GM19397 (cell line): ENCODE results near the gene SLC33A1.
"Not testable (repeated sequence)": the region's sequence is repeated elsewhere in the genome, so short reads cannot be mapped to it uniquely, and the experiment has no call there.

Experiments
- ATAC-seq: cut with Tn5 transposase; IDR thresholded peaks from one replicate; pipeline ENCODE4 v1.9.1; 2021; ENCODE audit warnings: mild to moderate bottlenecking, moderate library complexity; ENCODE audit not compliant: unreplicated experiment

The SLC33A1 gene

DNA sequence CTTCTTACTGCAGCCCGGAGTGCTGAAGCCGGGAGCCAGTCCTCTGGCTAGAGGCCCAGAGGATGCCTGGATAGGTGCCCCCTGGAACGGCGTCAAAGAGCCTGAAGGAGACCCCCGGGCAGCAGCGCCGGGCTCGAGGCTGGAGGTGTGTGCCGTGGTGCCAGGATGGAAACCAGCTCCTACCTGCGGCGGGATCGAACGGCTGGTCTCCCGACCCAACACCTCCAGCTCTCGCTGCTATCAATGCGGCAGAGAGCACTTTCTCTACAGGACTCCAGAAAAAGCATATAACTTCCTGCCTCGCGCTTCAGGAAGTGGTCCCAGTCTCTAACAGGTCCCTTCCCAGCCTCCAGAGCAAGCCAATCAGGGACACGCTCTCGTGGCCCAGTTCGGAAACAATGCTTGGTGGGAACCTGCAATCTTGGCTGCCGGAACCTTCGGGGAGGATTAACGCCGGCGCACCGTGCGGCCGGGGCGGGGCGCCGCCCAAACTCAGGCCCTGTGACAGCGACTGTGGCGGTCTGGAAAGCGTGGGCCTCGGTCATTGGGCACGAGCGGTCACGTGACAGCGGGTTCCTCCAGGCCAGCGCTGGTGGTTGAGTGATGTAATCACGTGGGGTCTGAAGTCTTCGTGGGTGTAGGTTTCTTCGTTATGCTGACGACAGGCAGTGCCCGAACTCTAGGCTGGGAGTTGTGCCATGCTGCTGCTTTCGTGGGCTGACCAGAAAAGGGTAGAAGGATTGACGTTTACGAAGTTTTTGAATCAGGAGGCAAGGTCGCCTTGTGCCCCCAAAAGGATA, at the start of gene SLC33A1:
Gene SLC33A1, minus strand, starts transcription at position 287 of the 800 bp plus-strand sequence. CDS start 430 bp downstream, outside the sequence.
- ATAC-seq, result peak; percentile 94

DNA sequence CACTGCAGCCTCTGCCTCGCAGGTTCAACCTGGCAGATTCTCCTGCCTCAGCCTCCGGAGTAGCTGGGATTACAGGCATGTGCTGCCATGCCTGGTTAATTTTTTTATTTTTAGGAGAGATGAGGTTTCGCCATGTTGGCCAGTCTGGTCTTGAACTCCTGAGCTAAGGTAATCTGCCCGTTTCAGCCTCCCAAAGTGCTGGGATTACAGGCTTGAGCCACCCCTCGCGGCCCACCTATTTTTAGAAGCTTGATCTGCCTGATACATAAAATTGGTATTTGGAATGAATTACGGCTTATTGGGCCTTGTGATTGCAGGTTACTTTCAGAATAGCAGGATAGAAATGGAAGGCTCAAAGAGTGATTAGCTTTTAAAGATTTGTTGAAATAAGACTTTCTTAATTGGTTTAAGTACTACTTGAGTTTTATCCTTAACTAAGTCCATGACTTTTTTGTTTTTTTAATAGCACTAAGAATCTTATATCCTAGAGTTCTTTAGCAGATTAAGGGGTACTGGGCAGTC, 41.2 kb upstream of the SLC33A1 start:
- ATAC-seq, result no peak

DNA sequence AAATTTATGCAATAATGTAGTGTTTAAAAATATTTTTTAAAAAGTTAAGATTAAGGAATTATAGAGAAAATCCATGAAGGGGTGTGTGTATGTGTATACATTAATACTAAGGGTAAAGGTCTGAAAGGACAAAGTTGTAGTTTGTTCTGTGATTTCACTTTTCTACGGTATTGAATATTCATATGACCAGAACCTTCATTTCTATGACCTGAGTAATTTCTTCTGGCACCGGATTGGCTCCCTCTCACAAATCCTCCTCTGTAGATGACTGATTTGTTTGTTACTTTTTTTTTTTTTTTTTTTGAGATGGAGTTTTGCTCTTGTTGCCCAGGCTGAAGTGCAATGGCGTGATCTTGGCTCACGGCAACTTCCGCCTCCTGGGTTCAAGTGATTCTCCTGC, 37.1 kb upstream of the SLC33A1 start:
- ATAC-seq, result no peak

DNA sequence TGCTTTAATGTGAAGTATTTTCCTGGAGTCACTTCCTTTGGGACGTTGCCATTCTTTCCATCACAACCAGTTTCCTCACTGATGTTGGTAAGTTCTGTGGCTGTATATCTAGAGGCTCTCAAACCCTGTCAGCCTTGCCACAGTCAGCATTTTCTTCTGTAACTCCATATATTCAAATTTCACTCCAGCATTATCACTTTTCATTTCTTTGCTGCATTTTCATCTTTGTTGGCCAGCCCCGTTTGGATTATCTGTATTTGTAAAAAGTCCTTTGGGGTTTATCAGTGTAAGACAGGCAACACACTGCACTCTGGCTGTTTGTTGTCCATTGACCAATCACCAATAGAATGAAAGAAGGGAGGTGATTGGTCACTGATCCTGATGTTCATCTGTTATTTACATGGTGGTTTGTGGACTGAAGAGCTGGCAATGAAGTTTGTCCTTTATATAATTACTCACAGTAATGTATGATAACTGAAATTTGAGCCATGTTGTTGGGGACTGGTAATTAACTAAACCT, 36.5 kb upstream of the SLC33A1 start:
- ATAC-seq, result no peak

DNA sequence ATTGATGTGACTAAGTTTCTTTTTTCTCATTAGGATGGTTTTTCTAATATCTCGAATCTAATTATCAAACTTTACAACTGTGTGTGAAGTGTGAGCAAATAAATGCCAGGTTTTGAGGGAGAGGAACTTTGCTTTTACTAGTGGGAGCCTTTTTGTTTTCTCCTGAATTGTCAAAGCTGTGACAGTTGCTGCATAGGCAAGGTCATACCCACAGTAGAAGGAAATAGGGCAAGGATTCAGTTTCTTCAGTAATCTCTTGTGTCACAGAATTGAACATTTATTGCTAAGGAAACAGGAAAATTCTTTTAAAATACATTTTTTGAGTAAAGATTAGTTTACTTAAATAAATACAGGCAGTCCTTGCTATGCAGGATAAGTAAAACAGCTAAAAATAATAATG, 35.7 kb upstream of the SLC33A1 start:
- ATAC-seq, result no peak

DNA sequence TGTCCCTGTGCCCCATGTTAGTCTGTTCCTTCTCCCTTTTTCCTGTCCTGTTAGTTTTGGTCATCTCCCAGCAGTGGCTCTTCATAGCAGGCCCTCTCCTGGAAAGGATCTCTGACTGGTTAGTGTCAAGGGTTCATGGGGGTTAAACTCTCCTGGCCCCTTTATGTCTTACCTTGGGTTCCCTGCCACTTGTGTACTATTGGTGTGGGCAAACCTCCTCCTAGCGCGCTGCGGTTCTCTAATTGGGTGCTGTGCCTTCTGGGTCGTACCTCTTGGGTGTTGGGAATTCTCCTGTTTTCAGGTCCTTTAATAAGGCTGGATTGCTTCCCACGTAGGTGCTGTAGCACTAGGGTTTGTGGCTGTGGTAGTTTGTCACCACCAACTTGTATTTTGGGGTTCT, 35.0 kb upstream of the SLC33A1 start:
- ATAC-seq, result no peak

DNA sequence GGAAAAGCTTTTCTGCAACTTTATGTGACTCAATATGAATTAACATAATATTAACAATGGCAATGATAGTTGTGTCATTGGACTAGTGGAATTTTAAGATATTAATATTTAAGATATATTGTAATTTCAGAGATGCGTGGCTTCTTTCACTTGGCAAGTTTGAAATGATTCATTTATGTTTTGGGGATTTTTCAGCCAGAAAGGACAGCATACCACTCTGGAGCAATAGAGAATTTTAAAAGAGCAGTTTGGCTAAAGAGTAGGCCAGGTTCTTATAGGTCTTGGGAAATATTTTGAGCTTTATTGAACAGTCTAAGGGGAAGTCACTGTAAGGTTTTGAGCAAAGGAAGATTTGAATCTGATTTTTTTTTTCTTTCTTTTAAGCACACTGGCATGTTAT, 32.7 kb upstream of the SLC33A1 start:
- ATAC-seq, result no peak

DNA sequence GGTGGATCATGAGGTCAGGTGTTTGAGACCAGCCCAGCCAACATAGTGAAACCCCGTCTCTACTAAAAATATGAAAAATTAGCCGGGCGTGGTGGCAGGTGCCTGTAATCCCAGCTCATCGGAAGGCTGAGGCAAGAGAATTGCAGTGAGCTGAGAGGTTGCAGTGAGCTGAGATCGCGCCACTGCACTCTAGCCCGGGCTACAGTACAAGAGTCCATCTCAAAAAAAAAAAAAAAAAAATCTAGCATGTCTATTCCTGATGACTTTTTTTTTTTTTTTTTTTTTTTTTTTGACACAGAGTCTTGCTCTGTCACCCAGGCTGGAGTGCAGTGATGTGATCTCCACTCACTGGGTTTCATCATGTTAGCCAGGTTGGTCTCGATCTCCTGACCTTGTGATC, 32.1 kb upstream of the SLC33A1 start:
- ATAC-seq, result not testable (repeated sequence)

DNA sequence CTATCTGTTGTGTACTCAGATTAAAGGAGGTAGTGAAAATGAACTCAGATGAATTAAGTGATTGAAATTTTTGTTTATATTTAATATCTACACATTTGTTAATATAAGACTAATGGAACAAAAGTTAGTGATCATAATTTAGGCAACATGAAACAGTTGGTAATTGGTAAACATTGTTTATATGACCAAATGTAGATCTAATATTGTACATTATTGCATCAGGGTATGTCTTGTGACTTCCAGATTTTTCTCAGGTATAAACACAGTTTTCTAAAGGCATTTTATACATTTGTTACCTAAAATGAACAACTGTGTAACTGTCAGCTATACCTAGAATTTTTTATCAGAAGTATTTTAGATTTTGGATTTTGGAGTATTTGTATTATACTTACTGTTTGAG, 31.1 kb upstream of the SLC33A1 start:
- ATAC-seq, result no peak

DNA sequence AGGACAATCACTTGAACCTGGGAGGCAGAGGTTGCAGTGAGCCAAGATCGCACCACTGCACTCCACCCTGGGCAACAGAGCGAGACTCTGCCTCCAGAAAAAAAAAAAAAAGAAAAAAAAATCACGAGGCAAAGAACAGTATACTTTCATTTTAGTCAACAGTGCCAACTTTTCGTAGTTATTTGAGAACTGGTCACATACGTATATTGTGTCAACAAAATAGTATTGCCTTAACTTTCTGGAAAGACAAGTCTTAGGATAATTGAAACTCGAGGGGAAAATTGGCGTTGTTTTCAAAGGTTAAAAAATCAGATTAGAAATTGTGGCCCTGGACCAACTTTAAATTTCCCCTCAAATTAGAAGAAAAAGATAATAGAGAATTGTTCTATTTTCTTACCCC, 30.1 kb upstream of the SLC33A1 start:
- no peak for ATAC-seq

DNA sequence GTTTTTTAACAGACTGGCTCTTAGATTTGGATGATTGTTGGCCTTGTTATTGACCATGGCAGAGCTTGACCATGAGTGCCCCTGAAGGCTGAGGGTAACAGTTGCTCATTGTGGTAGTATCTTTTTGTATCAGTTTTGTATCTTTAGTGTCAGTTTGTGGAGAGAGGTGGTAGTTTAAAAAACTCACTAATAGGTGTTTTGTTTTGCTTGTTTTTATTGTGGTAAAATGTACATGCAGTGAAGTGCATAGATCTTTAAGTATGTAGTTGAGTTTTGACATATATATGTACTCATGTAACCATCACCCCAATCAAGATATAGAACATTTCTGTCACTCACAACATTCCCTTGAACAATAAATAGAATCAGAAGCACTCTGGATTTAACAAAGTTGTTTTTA, 26.1 kb upstream of the SLC33A1 start:
- no peak for ATAC-seq

DNA sequence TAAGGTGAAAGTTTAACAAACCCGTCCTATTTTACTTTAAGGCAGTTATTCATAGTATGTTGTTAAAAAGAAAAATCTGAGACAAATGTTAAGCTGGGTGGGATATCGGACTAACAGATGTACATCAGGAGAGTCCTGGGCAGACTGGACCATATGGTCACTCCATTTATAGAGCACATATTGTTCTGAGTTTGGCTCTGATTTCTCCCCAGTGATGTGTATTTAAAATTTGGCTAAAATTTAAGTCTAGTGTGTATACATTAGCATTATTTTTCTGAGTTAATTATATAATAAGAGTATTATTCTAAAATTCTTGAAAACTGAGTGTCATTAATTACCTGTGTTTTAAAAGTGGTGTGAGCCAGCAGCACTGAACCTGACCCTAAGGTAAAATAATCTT, 22.3 kb upstream of the SLC33A1 start:
- ATAC-seq, result no peak

DNA sequence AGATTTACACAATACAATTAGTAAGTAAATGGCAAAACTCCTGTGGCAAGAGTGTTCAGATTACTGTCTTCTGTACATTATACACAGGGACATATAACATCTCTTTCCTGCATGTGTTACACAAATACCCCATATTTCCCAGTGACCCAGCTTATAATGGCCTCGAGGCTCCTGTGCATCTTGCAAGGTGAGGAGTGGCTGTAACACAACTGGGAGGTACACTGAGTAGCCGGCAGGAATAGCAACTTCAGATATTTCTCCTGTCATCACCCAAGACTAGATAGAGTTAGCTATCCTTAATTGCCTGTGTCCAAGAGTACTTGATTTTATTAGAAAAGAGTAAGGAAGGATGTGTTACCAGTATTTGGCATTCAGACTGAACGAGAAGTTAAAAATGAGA, 21.8 kb upstream of the SLC33A1 start:
- no peak for ATAC-seq

DNA sequence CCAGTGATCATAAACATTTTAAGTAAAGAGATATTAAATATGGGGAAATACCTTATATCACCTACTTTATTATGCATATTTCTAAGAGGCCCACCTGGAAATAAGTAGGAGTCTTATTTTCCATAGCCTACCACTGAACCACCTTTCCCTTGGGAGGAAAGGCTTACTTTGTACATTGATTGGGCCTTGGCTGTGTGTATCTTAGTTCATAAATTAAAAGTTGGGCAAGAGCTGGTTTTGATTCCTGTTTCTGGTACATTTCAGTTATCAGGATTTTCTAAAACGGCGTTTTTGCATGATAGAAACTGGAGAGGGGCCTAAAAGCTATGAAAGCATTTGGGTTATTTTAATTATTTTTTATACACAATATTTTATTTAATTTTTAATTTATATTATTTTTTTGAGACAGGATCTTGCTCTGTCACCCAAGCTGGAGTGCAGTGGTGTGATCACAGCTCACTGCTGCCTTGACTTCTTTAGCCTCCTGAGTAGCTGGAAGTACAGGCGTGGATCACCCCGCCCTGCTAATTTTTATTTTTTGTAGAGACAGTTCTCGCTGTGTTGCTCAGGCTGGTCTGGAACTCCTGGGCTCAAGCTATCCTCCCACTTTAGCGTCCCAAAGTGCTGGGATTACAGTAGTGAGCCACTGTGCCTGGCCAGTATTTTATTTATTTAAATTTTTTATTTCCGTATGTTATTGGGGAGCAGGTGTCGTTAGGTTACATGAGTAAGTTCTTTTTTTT, 18.8 kb upstream of the SLC33A1 start:
- no peak for ATAC-seq

DNA sequence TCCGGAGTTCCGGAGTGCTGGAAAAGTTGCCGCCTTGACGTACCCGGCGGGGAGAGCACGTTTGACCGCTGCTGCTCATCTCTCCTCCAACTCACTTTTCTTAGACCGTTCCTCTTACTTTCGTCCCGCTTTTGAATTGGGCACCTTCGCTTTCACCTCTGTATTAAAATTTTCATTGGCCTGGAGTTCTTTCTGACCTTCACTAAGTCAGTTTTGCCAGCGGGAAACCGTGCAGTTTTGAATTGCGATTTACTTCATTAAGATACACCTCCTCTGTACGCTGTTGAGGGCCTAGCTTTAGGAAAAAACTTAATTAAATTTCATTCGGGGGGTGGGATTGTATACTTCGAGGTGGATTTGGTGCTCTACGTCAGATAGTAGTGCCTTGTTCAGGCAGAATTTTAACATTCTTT, 17.5 kb upstream of the SLC33A1 start:
- peak; percentile 0 for ATAC-seq

DNA sequence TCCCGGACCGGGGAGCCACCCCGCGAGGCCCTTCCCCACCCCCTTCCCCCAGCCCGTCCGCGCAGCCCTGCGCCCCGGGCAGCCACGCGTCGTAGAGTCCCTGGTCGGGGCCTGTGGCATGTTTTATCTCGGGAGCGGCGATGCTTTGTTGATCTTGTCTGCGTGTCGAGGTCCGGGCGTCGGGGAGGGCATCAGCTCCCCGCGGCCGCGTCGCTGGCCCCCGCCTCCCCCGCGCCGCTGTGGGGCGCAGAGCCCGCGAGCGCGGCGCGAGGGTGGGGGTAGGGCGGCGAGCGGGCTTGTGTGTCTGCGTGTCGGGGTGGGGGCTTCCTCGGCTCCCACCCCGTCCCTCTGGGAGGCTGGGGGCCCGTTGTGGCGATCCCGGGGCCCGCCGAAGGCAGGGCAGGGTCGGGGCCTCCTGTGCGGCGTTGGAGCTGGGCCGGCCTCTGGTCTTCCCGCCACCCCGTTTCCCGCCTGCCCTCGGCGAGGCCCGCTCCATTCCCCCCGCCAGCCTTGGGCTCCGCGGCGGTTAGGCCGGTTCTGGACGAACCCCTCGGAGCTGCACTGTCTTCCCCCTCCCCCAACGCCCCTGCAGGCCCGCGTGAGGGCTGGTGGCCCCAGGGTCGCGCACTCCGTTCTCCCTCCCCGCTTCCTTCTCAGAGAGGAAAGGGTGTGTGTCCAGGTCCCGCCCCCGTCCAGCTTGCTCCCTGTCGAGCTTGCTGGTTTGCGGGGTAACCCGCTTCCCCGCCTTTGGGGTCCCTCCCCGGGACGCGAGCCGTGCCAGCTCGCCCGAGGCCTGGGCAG, 16.9 kb upstream of the SLC33A1 start:
- peak; percentile 30 for ATAC-seq

DNA sequence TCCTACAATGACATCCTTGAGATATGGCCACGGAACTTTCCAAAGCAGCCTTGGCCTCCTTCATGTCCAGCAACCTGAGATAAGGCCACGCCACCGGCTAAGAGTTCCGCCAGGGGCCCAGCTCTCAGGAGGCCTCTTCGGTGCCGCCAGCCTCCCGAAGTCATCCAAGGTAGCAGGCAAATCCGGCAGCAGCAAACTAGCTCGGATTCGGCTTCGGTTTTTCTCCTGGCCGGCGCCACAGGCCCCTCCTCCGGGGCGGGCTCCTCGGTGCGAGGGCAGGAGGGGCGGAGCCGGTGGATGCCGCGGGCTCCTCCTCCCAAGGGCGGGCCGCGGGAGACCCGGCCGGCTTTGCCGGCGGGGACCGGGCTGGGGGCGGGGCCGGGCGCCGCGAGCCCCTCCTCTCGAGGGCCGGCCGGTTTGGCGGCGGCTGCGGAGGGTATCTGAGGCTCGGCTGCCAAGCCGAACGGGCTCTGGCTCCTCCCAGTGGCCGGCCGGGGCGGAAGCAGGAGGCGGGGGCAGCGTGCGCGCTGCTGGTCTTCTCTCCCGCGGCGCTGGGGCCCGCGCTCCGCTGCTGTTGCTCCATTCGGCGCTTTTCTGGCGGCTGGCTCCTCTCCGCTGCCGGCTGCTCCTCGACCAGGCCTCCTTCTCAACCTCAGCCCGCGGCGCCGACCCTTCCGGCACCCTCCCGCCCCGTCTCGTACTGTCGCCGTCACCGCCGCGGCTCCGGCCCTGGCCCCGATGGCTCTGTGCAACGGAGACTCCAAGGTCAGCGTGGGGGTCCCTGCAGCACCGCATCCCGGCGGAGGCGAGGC, 16.1 kb upstream of the SLC33A1 start, which contains the start of gene GMPS:
Gene GMPS, plus strand, starts transcription at position 518 of the 812 bp plus-strand sequence. Its CDS starts 221 bp downstream, at position 739.
- peak; percentile 93 for ATAC-seq

DNA sequence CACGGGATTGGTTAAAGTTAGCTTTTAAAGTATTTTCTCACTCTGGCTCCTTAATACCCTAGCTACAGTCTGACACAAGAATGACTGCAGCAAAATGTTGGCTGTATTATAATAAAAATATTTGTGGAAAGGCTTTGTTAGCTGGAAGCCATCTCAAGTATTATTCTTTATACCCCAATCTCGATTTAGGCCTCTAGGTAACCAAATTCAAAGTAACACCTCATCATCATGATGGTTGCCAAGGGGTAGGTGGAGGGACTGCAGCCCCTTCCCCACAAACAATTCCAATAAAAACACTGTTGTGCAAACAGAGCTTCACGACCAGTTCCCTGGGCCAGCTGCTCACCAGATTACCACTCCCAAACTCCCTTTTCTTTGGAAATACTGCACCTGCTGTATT, 15.5 kb upstream of the SLC33A1 start:
- ATAC-seq, result no peak

DNA sequence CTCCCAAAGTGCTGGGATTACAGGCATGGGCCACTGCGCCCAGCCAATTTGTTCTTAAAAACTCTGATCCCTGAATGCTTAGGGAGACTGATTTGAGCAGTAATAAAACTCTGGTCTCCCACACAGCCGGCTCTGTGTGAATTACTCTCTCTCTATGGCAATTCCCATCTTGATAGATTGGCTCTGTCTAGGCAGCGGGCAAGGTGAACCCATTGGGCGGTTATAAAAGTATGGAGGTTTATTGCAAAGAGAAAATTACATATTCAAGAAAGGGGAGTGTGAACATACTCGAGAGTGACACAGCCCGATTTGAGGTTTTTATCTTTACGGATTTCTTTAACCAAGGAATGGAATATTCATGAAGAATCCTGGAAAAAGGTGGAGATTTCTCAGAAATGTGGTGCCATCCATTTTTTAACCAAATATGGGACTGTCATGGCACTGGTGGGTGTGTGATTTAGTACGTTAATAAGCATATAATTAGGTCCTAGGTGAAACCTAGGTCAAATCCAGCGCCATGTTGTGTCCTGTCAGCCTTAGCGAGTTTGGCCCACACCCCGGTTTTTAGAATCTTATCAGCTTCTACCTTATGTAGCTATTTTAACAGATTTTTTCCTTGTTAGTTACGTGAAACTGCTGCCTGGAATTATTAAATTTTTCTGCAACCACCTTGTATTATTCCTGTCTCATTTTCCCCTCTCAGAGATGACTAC, 9.0 kb upstream of the SLC33A1 start:
- ATAC-seq, result no peak
